ENCODE data around the gene ARHGEF3.
A peak's percentile ranks its signal among the peaks of the same experiment; 100 is the strongest.

Gene ARHGEF3
- total RNA-seq = 67.8 to 206 (median 122) reads per million in 9 experiments

GRCh38 chr3:56801662-56802377 lies at the start of gene ARHGEF3:
TSS of gene ARHGEF3 (minus strand) at chr3:56801949. CDS start at chr3:56801798, 151 bp downstream.
- peaks cover 17 to 40% of the 10 kb centered on the region in 2 donors for H3K4me1 Mint-ChIP-seq (ENCODE audit: low read depth in 2 of 2)
- no peaks in the 10 kb centered on the region for H3K27me3 Mint-ChIP-seq
- peak within 1 kb of the TSS; percentile 85 to 93 for H3K4me3 Mint-ChIP-seq
- DNase-seq (peak; percentile 75 to 85 (median 75)), ATAC-seq (replicated peaks) (peak; percentile 84)
- peak within 1 kb of the TSS; percentile 82 to 92 for H3K27ac Mint-ChIP-seq
- H3K36me3 Mint-ChIP-seq (ENCODE audit: insufficient read depth) = peaks cover 34% of the 10 kb centered on the region
- H3K9me3 Mint-ChIP-seq = no peaks in the 10 kb centered on the region

- Mint-ChIP-seq H3K9me3 (no peaks in the 10 kb centered on the region), H3K27ac (no peak overlapping the region), H3K4me1 (ENCODE audit: low read depth in 2 of 2) (peaks cover 6 to 34% of the 10 kb centered on the region in 2 donors), H3K36me3 (ENCODE audit: insufficient read depth) (no peaks in the 10 kb centered on the region), H3K27me3 (no peaks in the 10 kb centered on the region), H3K4me3 (no peak overlapping the region)
- ATAC-seq (replicated peaks) (no peak), DNase-seq (no peak)
Measured at GRCh38 chr3:56849698-56850097, 47.9 kb upstream of the ARHGEF3 start.

- Mint-ChIP-seq H3K27ac (peak overlapping the region in 1 of 2 donors; percentile 59), H3K9me3 (no peaks in the 10 kb centered on the region), H3K36me3 (ENCODE audit: insufficient read depth) (no peaks in the 10 kb centered on the region), H3K4me1 (ENCODE audit: low read depth in 2 of 2) (peaks cover 10 to 36% of the 10 kb centered on the region in 2 donors), H3K27me3 (no peaks in the 10 kb centered on the region), H3K4me3 (no peak overlapping the region)
- DNase-seq (no peak), ATAC-seq (replicated peaks) (no peak)
Measured at GRCh38 chr3:56845505-56845904, 43.8 kb upstream of the ARHGEF3 start.

- H3K27ac Mint-ChIP-seq = no peak overlapping the region
Measured at GRCh38 chr3:56844536-56844935, 42.8 kb upstream of the ARHGEF3 start.

GRCh38 chr3:56839784-56840715 lies 38.3 kb upstream of the ARHGEF3 start:
- no peaks in the 10 kb centered on the region for H3K36me3 Mint-ChIP-seq (ENCODE audit: insufficient read depth)
- H3K4me3 Mint-ChIP-seq = no peak overlapping the region
- no peaks in the 10 kb centered on the region for H3K9me3 Mint-ChIP-seq
- H3K27ac Mint-ChIP-seq = peak overlapping the region in 1 of 2 donors; percentile 28
- no peak for DNase-seq
- peaks cover 7 to 22% of the 10 kb centered on the region in 2 donors for H3K4me1 Mint-ChIP-seq (ENCODE audit: low read depth in 2 of 2)
- no peak for ATAC-seq (replicated peaks)
- no peaks in the 10 kb centered on the region for H3K27me3 Mint-ChIP-seq

More at GRCh38 chr3:56844536-56844935, 42.8 kb upstream of the ARHGEF3 start:
- Mint-ChIP-seq H3K36me3 (ENCODE audit: insufficient read depth) (no peaks in the 10 kb centered on the region), H3K27me3 (no peaks in the 10 kb centered on the region), H3K9me3 (no peaks in the 10 kb centered on the region), H3K4me3 (no peak overlapping the region), H3K4me1 (ENCODE audit: low read depth in 2 of 2) (peaks cover 12 to 39% of the 10 kb centered on the region in 2 donors)
- ATAC-seq (replicated peaks) = no peak
- no peak for DNase-seq

GRCh38 chr3:56838448-56838847 lies 36.7 kb upstream of the ARHGEF3 start:
- no peak for DNase-seq

GRCh38 chr3:56837196-56837955 lies 35.6 kb upstream of the ARHGEF3 start:
- H3K4me1 Mint-ChIP-seq (ENCODE audit: low read depth in 2 of 2) = peaks cover 6 to 21% of the 10 kb centered on the region in 2 donors
- DNase-seq = no peak
- H3K4me3 Mint-ChIP-seq = no peak overlapping the region
- H3K36me3 Mint-ChIP-seq (ENCODE audit: insufficient read depth) = no peaks in the 10 kb centered on the region
- no peaks in the 10 kb centered on the region for H3K9me3 Mint-ChIP-seq
- no peak for ATAC-seq (replicated peaks)
- H3K27ac Mint-ChIP-seq = no peak overlapping the region
- no peaks in the 10 kb centered on the region for H3K27me3 Mint-ChIP-seq

More at GRCh38 chr3:56838448-56838847, 36.7 kb upstream of the ARHGEF3 start:
- ATAC-seq (replicated peaks) = no peak
- Mint-ChIP-seq H3K4me1 (ENCODE audit: low read depth in 2 of 2) (peaks cover 7 to 21% of the 10 kb centered on the region in 2 donors), H3K36me3 (ENCODE audit: insufficient read depth) (no peaks in the 10 kb centered on the region), H3K9me3 (no peaks in the 10 kb centered on the region), H3K27me3 (no peaks in the 10 kb centered on the region), H3K4me3 (no peak overlapping the region), H3K27ac (no peak overlapping the region)

GRCh38 chr3:56836276-56837163 lies 34.8 kb upstream of the ARHGEF3 start:
- Mint-ChIP-seq H3K4me1 (ENCODE audit: low read depth in 2 of 2) (peaks cover 6 to 21% of the 10 kb centered on the region in 2 donors), H3K36me3 (ENCODE audit: insufficient read depth) (no peaks in the 10 kb centered on the region), H3K27ac (no peak overlapping the region), H3K27me3 (no peaks in the 10 kb centered on the region), H3K4me3 (no peak overlapping the region), H3K9me3 (no peaks in the 10 kb centered on the region)
- ATAC-seq (replicated peaks) (no peak), DNase-seq (no peak)

- Mint-ChIP-seq H3K9me3 (no peaks in the 10 kb centered on the region), H3K27ac (peak overlapping the region in 1 of 2 donors; percentile 54), H3K27me3 (no peaks in the 10 kb centered on the region), H3K4me3 (no peak overlapping the region), H3K4me1 (ENCODE audit: low read depth in 2 of 2) (peaks cover 7 to 21% of the 10 kb centered on the region in 2 donors), H3K36me3 (ENCODE audit: insufficient read depth) (no peaks in the 10 kb centered on the region)
- DNase-seq (no peak), ATAC-seq (replicated peaks) (no peak)
Measured at GRCh38 chr3:56835650-56836227, 34.0 kb upstream of the ARHGEF3 start.

- peak overlapping the region in 1 of 2 donors; percentile 4 for H3K27ac Mint-ChIP-seq
- DNase-seq (no peak), ATAC-seq (replicated peaks) (no peak)
- H3K36me3 Mint-ChIP-seq (ENCODE audit: insufficient read depth) = no peaks in the 10 kb centered on the region
- H3K4me3 Mint-ChIP-seq = no peak overlapping the region
- peaks cover 6 to 26% of the 10 kb centered on the region in 2 donors for H3K4me1 Mint-ChIP-seq (ENCODE audit: low read depth in 2 of 2)
- H3K9me3 Mint-ChIP-seq = no peaks in the 10 kb centered on the region
- no peaks in the 10 kb centered on the region for H3K27me3 Mint-ChIP-seq
Measured at GRCh38 chr3:56833536-56833935, 31.8 kb upstream of the ARHGEF3 start.

- Mint-ChIP-seq H3K9me3 (no peaks in the 10 kb centered on the region), H3K4me1 (ENCODE audit: low read depth in 2 of 2) (peaks cover 4 to 22% of the 10 kb centered on the region in 2 donors), H3K27me3 (no peaks in the 10 kb centered on the region), H3K36me3 (ENCODE audit: insufficient read depth) (no peaks in the 10 kb centered on the region), H3K4me3 (no peak overlapping the region), H3K27ac (peak overlapping the region in 1 of 2 donors; percentile 4)
- no peak for DNase-seq
- no peak for ATAC-seq (replicated peaks)
Measured at GRCh38 chr3:56833022-56833421, 31.3 kb upstream of the ARHGEF3 start.

GRCh38 chr3:56831572-56831971 lies 29.8 kb upstream of the ARHGEF3 start:
- Mint-ChIP-seq H3K9me3 (no peaks in the 10 kb centered on the region), H3K27ac (no peak overlapping the region), H3K4me3 (no peak overlapping the region), H3K36me3 (ENCODE audit: insufficient read depth) (no peaks in the 10 kb centered on the region), H3K4me1 (ENCODE audit: low read depth in 2 of 2) (peaks cover 4 to 22% of the 10 kb centered on the region in 2 donors), H3K27me3 (no peaks in the 10 kb centered on the region)
- no peak for DNase-seq
- no peak for ATAC-seq (replicated peaks)
